VCaP (cell line): ENCODE measurements around the gene COL5A1.

ENCODE experiments used
- H3K27ac ChIP-seq: fragments of 450-650 bp; 2 replicates; pipeline ENCODE4 v1.5.1; 2017
- CTCF ChIP-seq: fragments of 450-650 bp; conservative IDR thresholded peaks from 2 replicates; pipeline ENCODE4 v1.5.1; 2017; ENCODE audit warnings: mild to moderate bottlenecking, moderate library complexity

Gene COL5A1

GRCh38 chr9:134717924-134718645 is 76.5 kb downstream of the COL5A1 start:
- no peak overlapping the region for H3K27ac ChIP-seq
- no peak for TF ChIP-seq CTCF

GRCh38 chr9:134719331-134719730 is 77.7 kb downstream of the COL5A1 start:
- no peak for TF ChIP-seq CTCF
- no peak overlapping the region for H3K27ac ChIP-seq

GRCh38 chr9:134720136-134720753 is 78.6 kb downstream of the COL5A1 start:
- TF ChIP-seq CTCF, result no peak
- H3K27ac ChIP-seq, result no peak overlapping the region

GRCh38 chr9:134720796-134721195 is 79.2 kb downstream of the COL5A1 start:
- TF ChIP-seq CTCF, result no peak
- H3K27ac ChIP-seq, result no peak overlapping the region

- no peak for TF ChIP-seq CTCF
- H3K27ac ChIP-seq, result no peak overlapping the region
These were observed 79.7 kb downstream of the COL5A1 start for GRCh38 chr9:134721344-134721743.

- no peak for TF ChIP-seq CTCF
- H3K27ac ChIP-seq, result no peak overlapping the region
These were observed 80.6 kb downstream of the COL5A1 start for GRCh38 chr9:134722120-134722701.

GRCh38 chr9:134723037-134723436 is 81.4 kb downstream of the COL5A1 start:
- no peak overlapping the region for H3K27ac ChIP-seq
- no peak for TF ChIP-seq CTCF
